CD4-positive, CD25-positive, alpha-beta regulatory T cell (primary cell): Measurements from ENCODE around the gene MADD. TPM values are rescaled to one million over a fixed set of nuclear protein-coding genes. Genes with fewer than 3 reads are reported as not detected.
"Not testable (repeated sequence)": the region's sequence is repeated elsewhere in the genome, so short reads cannot be mapped to it uniquely, and the experiment has no call there.

ENCODE experiments used
- ATAC-seq, 2 donors: fragments of 150-1000 bp; cut with Tn5 transposase; one replicate each; pipeline ENCODE4 v1.10.0; 2021; ENCODE audit warnings: low read depth in 2 of 2, moderate number of reproducible peaks in 2 of 2, moderate library complexity in 1 of 2
- DNase-seq, 3 donors: peaks; one replicate each; pipeline versions ENCODE4 v3.0.0 to v3.0.0-alpha.2; 2012 to 2022; ENCODE audit warnings: mixed read lengths in 1 of 3
- H3K27ac ChIP-seq: one replicate; pipeline ENCODE4 v1.7.0; 2013; ENCODE audit warnings: mild to moderate bottlenecking, low read length; ENCODE audit not compliant: insufficient read depth, poor library complexity, severe bottlenecking
- H3K27me3 ChIP-seq: one replicate; pipeline ENCODE4 v1.7.0; 2013; ENCODE audit warnings: low read length; ENCODE audit not compliant: control insufficient read depth, insufficient read depth
- H3K36me3 ChIP-seq: one replicate; pipeline ENCODE4 v1.7.0; 2013; ENCODE audit warnings: mild to moderate bottlenecking, low read length, moderate library complexity; ENCODE audit not compliant: control insufficient read depth, insufficient read depth
- H3K4me1 ChIP-seq: 2 replicates; pipeline ENCODE4 v1.7.0; 2013; ENCODE audit warnings: mild to moderate bottlenecking, low read length; ENCODE audit not compliant: insufficient read depth, control insufficient read depth, poor library complexity, severe bottlenecking
- H3K4me3 ChIP-seq: one replicate; pipeline ENCODE4 v1.7.0; 2013; ENCODE audit warnings: low read depth, mild to moderate bottlenecking, low read length, moderate library complexity
- H3K9me3 ChIP-seq, 2 experiments: 1 replicate in 1 of 2; 2 replicates in 1 of 2; pipeline ENCODE4 v1.7.0; 2013; ENCODE audit warnings: low read length in 2 of 2, mild to moderate bottlenecking in 1 of 2, moderate library complexity in 1 of 2; ENCODE audit not compliant: control insufficient read depth in 2 of 2
- H3K27ac Mint-ChIP-seq, 3 donors: one replicate each; pipeline ENCODE4 v1.8.0; 2020 to 2022; ENCODE audit warnings: mild to moderate bottlenecking in 3 of 3, mixed read lengths in 3 of 3, moderate library complexity in 2 of 3
- H3K27me3 Mint-ChIP-seq: one replicate; pipeline ENCODE4 v1.8.0; 2022; ENCODE audit warnings: mild to moderate bottlenecking, mixed read lengths
- H3K36me3 Mint-ChIP-seq: one replicate; pipeline ENCODE4 v1.8.0; 2020; ENCODE audit warnings: mixed read lengths
- H3K4me1 Mint-ChIP-seq, 4 donors: one replicate each; pipeline ENCODE4 v1.8.0; 2020 to 2022; ENCODE audit warnings: mixed read lengths in 4 of 4, mild to moderate bottlenecking in 1 of 4
- H3K4me3 Mint-ChIP-seq, 4 donors: one replicate each; pipeline ENCODE4 v1.8.0; 2020 to 2022; ENCODE audit warnings: mild to moderate bottlenecking in 4 of 4, mixed read lengths in 4 of 4, moderate library complexity in 3 of 4
- H3K9me3 Mint-ChIP-seq, 7 donors: one replicate each; pipeline ENCODE4 v1.8.0; 2020 to 2022; ENCODE audit warnings: mixed read lengths in 7 of 7, mild to moderate bottlenecking in 3 of 7, moderate library complexity in 2 of 7
- polyA plus RNA-seq, 4 donors: library from polyadenylated mRNA; unstranded; fragments of 300-500 nt; fragmentation: Illumina TruSeq; gene quantifications; one replicate each; pipeline ENCODE4 v1.2.3, GENCODE V29; 2021
- total RNA-seq: library from RNA; stranded (reverse); gene quantifications from one replicate; pipeline ENCODE4 v1.2.3, GENCODE V29; 2022

Gene MADD
- total and polyA plus RNA-seq, 5 donors from 2014 or later = 17.8 to 179 (median 25.5) TPM

- Mint-ChIP-seq H3K27me3 (no peaks in the 10 kb centered on the region), H3K4me3 (no peak overlapping the region), H3K36me3 (peaks cover 8% of the 10 kb centered on the region), H3K27ac (no peak overlapping the region), H3K9me3 (no peaks in the 10 kb centered on the region), H3K4me1 (peaks cover 0 to 2% (median 0%) of the 10 kb centered on the region in 4 donors)
- H3K9me3 ChIP-seq = no peaks in the 10 kb centered on the region
- H3K4me3 ChIP-seq = no peak overlapping the region
- ATAC-seq = no peak
- peaks cover 28% of the 10 kb centered on the region for H3K36me3 ChIP-seq
- H3K27me3 ChIP-seq = no peaks in the 10 kb centered on the region
- DNase-seq = no peak
- no peak overlapping the region for H3K27ac ChIP-seq
- no peaks in the 10 kb centered on the region for H3K4me1 ChIP-seq
Measured at GRCh38 chr11:47332791-47333525, 63.0 kb downstream of the MADD start.

GRCh38 chr11:47333526-47333845, 63.6 kb downstream of the MADD start:
- H3K36me3 ChIP-seq = peaks cover 22% of the 10 kb centered on the region
- H3K27me3 Mint-ChIP-seq = no peaks in the 10 kb centered on the region
- H3K9me3 Mint-ChIP-seq = no peaks in the 10 kb centered on the region
- H3K27ac Mint-ChIP-seq = no peak overlapping the region
- H3K27ac ChIP-seq = no peak overlapping the region
- H3K4me3 Mint-ChIP-seq = no peak overlapping the region
- H3K4me1 Mint-ChIP-seq = peaks cover 0 to 2% (median 0%) of the 10 kb centered on the region in 4 donors
- H3K27me3 ChIP-seq = no peaks in the 10 kb centered on the region
- DNase-seq = no peak
- H3K36me3 Mint-ChIP-seq = peaks cover 7% of the 10 kb centered on the region
- ATAC-seq = no peak
- no peak overlapping the region for H3K4me3 ChIP-seq
- no peaks in the 10 kb centered on the region for H3K9me3 ChIP-seq
- no peaks in the 10 kb centered on the region for H3K4me1 ChIP-seq

GRCh38 chr11:47333886-47334443, 64.0 kb downstream of the MADD start:
- H3K27me3 ChIP-seq = no peaks in the 10 kb centered on the region
- H3K36me3 Mint-ChIP-seq = peaks cover 5% of the 10 kb centered on the region
- DNase-seq = no peak
- no peaks in the 10 kb centered on the region for H3K9me3 Mint-ChIP-seq
- peaks cover 18% of the 10 kb centered on the region for H3K36me3 ChIP-seq
- no peaks in the 10 kb centered on the region for H3K4me1 ChIP-seq
- no peaks in the 10 kb centered on the region for H3K27me3 Mint-ChIP-seq
- H3K27ac ChIP-seq = no peak overlapping the region
- no peak overlapping the region for H3K4me3 ChIP-seq
- ATAC-seq = no peak
- H3K4me3 Mint-ChIP-seq = no peak overlapping the region
- no peaks in the 10 kb centered on the region for H3K9me3 ChIP-seq
- no peak overlapping the region for H3K27ac Mint-ChIP-seq
- peaks cover 0 to under 1% (median 0%) of the 10 kb centered on the region in 4 donors for H3K4me1 Mint-ChIP-seq

GRCh38 chr11:47334699-47335411, 64.9 kb downstream of the MADD start:
- not testable (repeated sequence) for ATAC-seq, H3K9me3 ChIP-seq, H3K36me3 ChIP-seq, H3K27ac ChIP-seq, H3K36me3 Mint-ChIP-seq, H3K27me3 ChIP-seq, H3K4me1 Mint-ChIP-seq, DNase-seq, H3K4me3 Mint-ChIP-seq, H3K27me3 Mint-ChIP-seq, H3K9me3 Mint-ChIP-seq, H3K4me1 ChIP-seq, H3K27ac Mint-ChIP-seq, H3K4me3 ChIP-seq

GRCh38 chr11:47335733-47336132, 65.8 kb downstream of the MADD start:
- no peaks in the 10 kb centered on the region for H3K36me3 Mint-ChIP-seq
- H3K27ac ChIP-seq = no peak overlapping the region
- no peaks in the 10 kb centered on the region for H3K27me3 ChIP-seq
- H3K27me3 Mint-ChIP-seq = no peaks in the 10 kb centered on the region
- H3K27ac Mint-ChIP-seq = no peak overlapping the region
- no peaks in the 10 kb centered on the region for H3K36me3 ChIP-seq
- no peaks in the 10 kb centered on the region for H3K4me1 ChIP-seq
- no peak overlapping the region for H3K4me3 ChIP-seq
- no peaks in the 10 kb centered on the region for H3K9me3 Mint-ChIP-seq
- H3K4me3 Mint-ChIP-seq = no peak overlapping the region
- H3K9me3 ChIP-seq = no peaks in the 10 kb centered on the region
- DNase-seq (no peak), ATAC-seq (no peak)
- no peaks in the 10 kb centered on the region for H3K4me1 Mint-ChIP-seq

- no peaks in the 10 kb centered on the region for H3K9me3 Mint-ChIP-seq
- Histone ChIP-seq H3K27ac (no peak overlapping the region), H3K9me3 (no peaks in the 10 kb centered on the region), H3K4me1 (no peaks in the 10 kb centered on the region), H3K36me3 (no peaks in the 10 kb centered on the region), H3K27me3 (no peaks in the 10 kb centered on the region), H3K4me3 (no peak overlapping the region)
- H3K4me3 Mint-ChIP-seq = no peak overlapping the region
- peaks cover 0 to under 1% (median 0%) of the 10 kb centered on the region in 4 donors for H3K4me1 Mint-ChIP-seq
- H3K36me3 Mint-ChIP-seq = no peaks in the 10 kb centered on the region
- H3K27ac Mint-ChIP-seq = no peak overlapping the region
- ATAC-seq (no peak), DNase-seq (no peak)
- H3K27me3 Mint-ChIP-seq = no peaks in the 10 kb centered on the region
Measured at GRCh38 chr11:47336595-47336994, 66.7 kb downstream of the MADD start.

GRCh38 chr11:47337229-47337924, 67.4 kb downstream of the MADD start:
- H3K4me1 Mint-ChIP-seq = peaks cover 0 to 2% (median 0%) of the 10 kb centered on the region in 4 donors
- H3K36me3 Mint-ChIP-seq = no peaks in the 10 kb centered on the region
- no peaks in the 10 kb centered on the region for H3K9me3 Mint-ChIP-seq
- Histone ChIP-seq H3K27me3 (no peaks in the 10 kb centered on the region), H3K4me3 (no peak overlapping the region), H3K4me1 (no peaks in the 10 kb centered on the region), H3K27ac (no peak overlapping the region), H3K36me3 (no peaks in the 10 kb centered on the region), H3K9me3 (no peaks in the 10 kb centered on the region)
- no peak overlapping the region for H3K27ac Mint-ChIP-seq
- H3K4me3 Mint-ChIP-seq = no peak overlapping the region
- ATAC-seq (no peak), DNase-seq (no peak)
- H3K27me3 Mint-ChIP-seq = no peaks in the 10 kb centered on the region
